Right lobe of liver (tissue), 4 donors: ENCODE results near the gene TECPR2.

ENCODE experiments used
- CTCF ChIP-seq, 4 donors: fragments of 200-600 bp in 3 of 4; fragments of 450-650 bp in 1 of 4; IDR thresholded peaks; one replicate each; pipeline versions ENCODE4 v1.5.1 to v1.8.0; 2016 to 2022; ENCODE audit warnings: antibody characterized with exemption in 4 of 4, mild to moderate bottlenecking in 2 of 4
- POLR2A ChIP-seq: fragments of 450-650 bp; IDR thresholded peaks from one replicate; pipeline ENCODE4 v1.6.1; 2017; ENCODE audit warnings: antibody characterized with exemption, mild to moderate bottlenecking
- donor health status: DM: no; HTN: no; CAD: no.
- donor health status: DM: no; HTN: no; CAD: no.
- donor health status: DM: no; HTN: yes; CAD: no.

GRCh38 chr14:102452302-102452701 lies 89.6 kb downstream of the TECPR2 start:
- TF ChIP-seq CTCF (IDR thresholded peaks at IDR 0.05) = no peak
- TF ChIP-seq POLR2A = no peak
